B cell (primary cell): ENCODE measurements around the gene WNT9A. TPM values are rescaled to one million over a fixed set of nuclear protein-coding genes. Genes with fewer than 3 reads are reported as not detected.

Experiments
- ATAC-seq: fragments of 200-7000 bp; cut with Tn5 transposase; one replicate; pipeline ENCODE4 v1.10.0; 2021; ENCODE audit warnings: low read depth, mild to moderate bottlenecking, moderate number of reproducible peaks, moderate library complexity
- CTCF ChIA-PET: fragments of 350-600 bp; sonication (Branson Sonifier 250); formaldehyde crosslinking; loops from one replicate; lab custom pipeline; 2021; ENCODE audit warnings: antibody characterized with exemption, inconsistent platforms; lab: Charles Lee
- POLR2A ChIA-PET: fragments of 350-600 bp; sonication (Branson Sonifier 250); formaldehyde crosslinking; loops from one replicate; lab custom pipeline; 2021; ENCODE audit warnings: antibody characterized with exemption; lab: Charles Lee
- DNase-seq: peaks from one replicate; pipeline ENCODE4 v3.0.0; 2013
- H2AFZ ChIP-seq: 2 replicates; pipeline ENCODE4 v1.6.1; 2012; ENCODE audit warnings: mild to moderate bottlenecking, low read depth, low read length; ENCODE audit not compliant: insufficient read depth, poor library complexity, severe bottlenecking
- H3K27ac ChIP-seq, 2 donors: 1 replicate in 1 of 2; 2 replicates in 1 of 2; pipeline ENCODE4 v1.5.1; 2012 to 2013; ENCODE audit warnings: low read length in 2 of 2, mild to moderate bottlenecking in 2 of 2, moderate library complexity in 1 of 2
- H3K27me3 ChIP-seq, 4 experiments: fragments of 200-600 bp in 1 of 4; sonication (generic) in 1 of 4; replicated peaks in 1 of 4; 1 replicate in 2 of 4; 2 replicates in 2 of 4; pipeline versions ENCODE4 v1.6.1 to v1.7.0; 2013 to 2016; ENCODE audit warnings: low read length in 3 of 4, mild to moderate bottlenecking in 2 of 4, mixed read lengths in 1 of 4, moderate library complexity in 1 of 4; ENCODE audit not compliant: insufficient read depth in 4 of 4, control insufficient read depth in 3 of 4; ENCODE audit errors: control extremely low read depth in 1 of 4
- H3K36me3 ChIP-seq, 2 experiments: replicated peaks in 1 of 2; 1 replicate in 1 of 2; 2 replicates in 1 of 2; pipeline versions ENCODE4 v1.6.1 to v1.7.1; 2013; ENCODE audit warnings: low read length in 1 of 2; ENCODE audit not compliant: insufficient read depth in 2 of 2, control insufficient read depth in 1 of 2; ENCODE audit errors: control extremely low read depth in 1 of 2, extremely low read depth in 1 of 2
- H3K4me1 ChIP-seq, 2 donors: fragments of 200-600 bp in 1 of 2; sonication (generic) in 1 of 2; 1 replicate in 1 of 2; 2 replicates in 1 of 2; pipeline versions ENCODE4 v1.5.1 to v1.6.1; 2013 to 2017; ENCODE audit warnings: low read length in 2 of 2; ENCODE audit not compliant: control insufficient read depth in 2 of 2, insufficient read depth in 2 of 2
- H3K4me2 ChIP-seq: replicated peaks from 2 replicates; pipeline ENCODE3; 2012; ENCODE audit warnings: mild to moderate bottlenecking, low read depth, low read length; ENCODE audit not compliant: poor library complexity, severe bottlenecking
- H3K4me3 ChIP-seq, 5 experiments: fragments of 200-600 bp in 1 of 5; sonication (generic) in 1 of 5; 1 replicate in 3 of 5; 2 replicates in 2 of 5; pipeline versions ENCODE4 v1.5.1 to v1.7.0; 2011 to 2016; ENCODE audit warnings: low read length in 4 of 5, mild to moderate bottlenecking in 4 of 5, low read depth in 2 of 5, control low read depth in 1 of 5, moderate library complexity in 1 of 5; ENCODE audit not compliant: insufficient read depth in 1 of 5; ENCODE audit errors: control extremely low read depth in 1 of 5, extremely low read depth in 1 of 5
- H3K79me2 ChIP-seq: fragments of 200-600 bp; sonication (generic); one replicate; pipeline ENCODE4 v1.6.0; 2016; ENCODE audit warnings: low read length; ENCODE audit not compliant: control insufficient read depth, insufficient read depth
- H3K9ac ChIP-seq: fragments of 200-600 bp; sonication (generic); 2 replicates; pipeline ENCODE4 v1.6.1; 2017; ENCODE audit warnings: mild to moderate bottlenecking, low read length, moderate library complexity
- H3K9me3 ChIP-seq, 3 donors: one replicate each; pipeline versions ENCODE4 v1.6.1 to v1.7.1; 2013; ENCODE audit warnings: low read length in 2 of 3; ENCODE audit not compliant: control insufficient read depth in 2 of 3, insufficient read depth in 1 of 3; ENCODE audit errors: control extremely low read depth in 1 of 3
- H4K20me1 ChIP-seq: 2 replicates; pipeline ENCODE4 v1.6.0; 2012; ENCODE audit warnings: mild to moderate bottlenecking, low read length; ENCODE audit not compliant: insufficient read depth, control insufficient read depth, poor library complexity, severe bottlenecking
- H3K27ac Mint-ChIP-seq: one replicate; pipeline ENCODE4 v1.8.0; 2021; ENCODE audit warnings: mixed read lengths
- H3K27me3 Mint-ChIP-seq: one replicate; pipeline ENCODE4 v1.8.0; 2021; ENCODE audit warnings: mixed read lengths
- H3K4me1 Mint-ChIP-seq: one replicate; pipeline ENCODE4 v1.8.0; 2021; ENCODE audit warnings: mixed read lengths
- H3K4me3 Mint-ChIP-seq: one replicate; pipeline ENCODE4 v1.8.0; 2021; ENCODE audit warnings: mixed read lengths
- H3K9me3 Mint-ChIP-seq: one replicate; pipeline ENCODE4 v1.8.0; 2022; ENCODE audit warnings: mixed read lengths; ENCODE audit not compliant: insufficient read depth
- CTCF ChIP-seq: fragments of 200-600 bp; IDR thresholded peaks from one replicate; pipeline ENCODE4 v1.8.0; 2022; ENCODE audit warnings: antibody characterized with exemption, mild to moderate bottlenecking
- EZH2 ChIP-seq: IDR thresholded peaks from 2 replicates; pipeline ENCODE4 v1.6.1; 2012; ENCODE audit warnings: borderline replicate concordance, low read depth, mild to moderate bottlenecking, moderate library complexity, low read length; ENCODE audit not compliant: insufficient read depth, poor library complexity, severe bottlenecking
- WGBS: methylation state at CpG from one replicate; pipeline ENCODE4 v1.1.5; 2013; ENCODE audit warnings: missing lambda C conversion rate; ENCODE audit not compliant: insufficient coverage; 5-methylcytosine and 5-hydroxymethylcytosine counted together
- intact Hi-C: fragments of 100-400 bp; cut with micrococcal nuclease; formaldehyde crosslinking; loops from one replicate; pipeline ENCODE4 v1.10.0; 2022
- polyA plus RNA-seq: library from polyadenylated mRNA; depleted of rRNA; stranded (reverse); fragments of >200 nt; gene quantifications from 2 replicates; pipeline ENCODE4 v1.2.3, GENCODE V29; 2012
- total RNA-seq, 2 donors: library from RNA; stranded (reverse); fragments of 120-200 nt in 1 of 2; gene quantifications; 1 replicate in 1 of 2; 2 replicates in 1 of 2; pipeline versions ENCODE4 v1.2.3 to v1.2.4, GENCODE V29; 2013 to 2022

Gene WNT9A
- total and polyA plus RNA-seq, 2 donors (not counting 1 experiment from before 2014, with no cell fraction given) = 0.04 TPM; not detected in 1

DNA sequence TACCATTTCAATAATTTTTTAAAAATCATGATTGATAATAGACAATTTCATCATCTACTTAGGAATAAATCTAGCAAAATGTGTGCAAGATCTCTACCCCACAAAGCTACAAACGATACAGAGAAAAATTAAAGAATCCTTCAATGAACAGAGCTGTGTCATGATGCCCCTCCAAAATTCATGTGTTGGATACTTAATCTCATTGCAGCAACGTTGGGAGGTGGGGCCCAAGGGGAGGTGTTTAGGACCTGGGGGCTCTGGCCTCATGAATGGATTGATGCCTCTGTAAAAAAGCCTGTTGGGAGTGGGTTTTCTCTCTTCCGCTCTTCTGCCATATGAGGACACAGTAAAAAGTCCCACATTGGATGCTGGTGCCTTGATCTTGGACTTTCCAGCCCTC, 77.4 kb downstream of the WNT9A start:
- Histone ChIP-seq H3K36me3 (no peaks in the 10 kb centered on the region), H2AFZ (no peak overlapping the region), H4K20me1 (no peaks in the 10 kb centered on the region), H3K27me3 (peaks cover 0 to 14% (median 0%) of the 10 kb centered on the region in 4 experiments), H3K4me1 (no peaks in the 10 kb centered on the region), H3K27ac (no peak overlapping the region), H3K4me3 (no peak overlapping the region), H3K4me2 (no peak overlapping the region), H3K79me2 (no peaks in the 10 kb centered on the region), H3K9ac (no peak overlapping the region), H3K9me3 (peaks cover 0 to 13% (median 0%) of the 10 kb centered on the region in 3 donors)
- ATAC-seq (no peak), DNase-seq (no peak)
- ChIA-PET CTCF (no interaction called here), POLR2A (no interaction called here)
- intact Hi-C loops = no loop called here
- no peaks in the 10 kb centered on the region for H3K4me1 Mint-ChIP-seq
- TF ChIP-seq EZH2 (no peak), CTCF (no peak)
- WGBS = 0% methylated on average over 1 of the region's 3 CpGs
- no peak overlapping the region for H3K4me3 Mint-ChIP-seq
- H3K27me3 Mint-ChIP-seq = peaks cover 25% of the 10 kb centered on the region
- H3K27ac Mint-ChIP-seq = no peak overlapping the region
- no peaks in the 10 kb centered on the region for H3K9me3 Mint-ChIP-seq

GRCh38 chr1:227869851-227870305, 77.9 kb downstream of the WNT9A start:
- Histone ChIP-seq H3K4me3 (no peak overlapping the region), H2AFZ (no peak overlapping the region), H3K27ac (no peak overlapping the region), H3K4me1 (no peaks in the 10 kb centered on the region), H3K36me3 (no peaks in the 10 kb centered on the region), H3K9me3 (peaks cover 0 to 13% (median 2%) of the 10 kb centered on the region in 3 donors), H3K79me2 (no peaks in the 10 kb centered on the region), H3K9ac (no peak overlapping the region), H4K20me1 (no peaks in the 10 kb centered on the region), H3K27me3 (peaks cover 0 to 14% (median 0%) of the 10 kb centered on the region in 4 experiments), H3K4me2 (no peak overlapping the region)
- Mint-ChIP-seq H3K27ac (no peak overlapping the region), H3K9me3 (no peaks in the 10 kb centered on the region), H3K4me3 (no peak overlapping the region), H3K27me3 (peaks cover 25% of the 10 kb centered on the region), H3K4me1 (no peaks in the 10 kb centered on the region)
- ChIA-PET CTCF (no interaction called here), POLR2A (no interaction called here)
- DNase-seq = no peak
- intact Hi-C loops = no loop called here
- WGBS = 2% methylated on average over 3 of the region's 5 CpGs
- TF ChIP-seq EZH2 (no peak), CTCF (no peak)
- ATAC-seq = no peak
